ENCODE measurements around the gene TMEM108. TPM values are rescaled to one million over a fixed set of nuclear protein-coding genes. Genes with fewer than 3 reads are reported as not detected.

TMEM108 gene
- polyA plus RNA-seq, 1 donor from 2014 or later: 2.1 TPM

- Histone ChIP-seq H3K9me2 (ENCODE audit: insufficient read depth, low read length) (no peaks in the 10 kb centered on the region), H3K4me2 (ENCODE audit: low read length) (no peak overlapping the region), H3K27ac (ENCODE audit: low read length) (no peak overlapping the region), H3K9me3 (ENCODE audit: low read length) (no peaks in the 10 kb centered on the region), H3K9ac (ENCODE audit: low read length) (no peak overlapping the region), H4K20me1 (ENCODE audit: insufficient read depth) (no peaks in the 10 kb centered on the region), H2AFZ (ENCODE audit: low read depth, low read length) (no peak overlapping the region), H3K27me3 (ENCODE audit: insufficient read depth, low read depth, low read length) (no peaks in the 10 kb centered on the region), H3K36me3 (ENCODE audit: insufficient read depth, low read length) (no peaks in the 10 kb centered on the region), H3K4me3 (ENCODE audit: low read length) (no peak overlapping the region), H3F3A (ENCODE audit: insufficient read depth, low read length, poor library complexity, severe bottlenecking) (no peaks in the 10 kb centered on the region), H3K79me2 (replicated peaks; ENCODE audit: insufficient read depth, low read length) (no peaks in the 10 kb centered on the region)
- TF ChIP-seq, protein P1, sequence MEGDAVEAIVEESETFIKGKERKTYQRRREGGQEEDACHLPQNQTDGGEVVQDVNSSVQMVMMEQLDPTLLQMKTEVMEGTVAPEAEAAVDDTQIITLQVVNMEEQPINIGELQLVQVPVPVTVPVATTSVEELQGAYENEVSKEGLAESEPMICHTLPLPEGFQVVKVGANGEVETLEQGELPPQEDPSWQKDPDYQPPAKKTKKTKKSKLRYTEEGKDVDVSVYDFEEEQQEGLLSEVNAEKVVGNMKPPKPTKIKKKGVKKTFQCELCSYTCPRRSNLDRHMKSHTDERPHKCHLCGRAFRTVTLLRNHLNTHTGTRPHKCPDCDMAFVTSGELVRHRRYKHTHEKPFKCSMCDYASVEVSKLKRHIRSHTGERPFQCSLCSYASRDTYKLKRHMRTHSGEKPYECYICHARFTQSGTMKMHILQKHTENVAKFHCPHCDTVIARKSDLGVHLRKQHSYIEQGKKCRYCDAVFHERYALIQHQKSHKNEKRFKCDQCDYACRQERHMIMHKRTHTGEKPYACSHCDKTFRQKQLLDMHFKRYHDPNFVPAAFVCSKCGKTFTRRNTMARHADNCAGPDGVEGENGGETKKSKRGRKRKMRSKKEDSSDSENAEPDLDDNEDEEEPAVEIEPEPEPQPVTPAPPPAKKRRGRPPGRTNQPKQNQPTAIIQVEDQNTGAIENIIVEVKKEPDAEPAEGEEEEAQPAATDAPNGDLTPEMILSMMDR (IDR thresholded peaks at IDR 0.05; ENCODE audit: poor library complexity, severe bottlenecking): no peak
- TF ChIP-seq POLR2AphosphoS5 (IDR thresholded peaks at IDR 0.05) (no peak), EP300 (conservative IDR thresholded peaks at IDR 0.05; ENCODE audit: poor library complexity, severe bottlenecking) (no peak), SMC3 (conservative IDR thresholded peaks at IDR 0.05; ENCODE audit: poor library complexity) (no peak), TAF1 (IDR thresholded peaks at IDR 0.05; ENCODE audit: low read depth) (no peak), EZH2 (IDR thresholded peaks at IDR 0.05; ENCODE audit: borderline replicate concordance, insufficient read depth, low read length, poor library complexity, severe bottlenecking) (no peak), MXI1 (conservative IDR thresholded peaks at IDR 0.05; ENCODE audit: poor library complexity, severe bottlenecking) (no peak), RAD21 (conservative IDR thresholded peaks at IDR 0.05) (no peak), REST (IDR thresholded peaks at IDR 0.05; ENCODE audit: borderline replicate concordance) (no peak)
Observed at GRCh38 chr3:133092681-133093080, 54.5 kb downstream of the TMEM108 start.

DNA sequence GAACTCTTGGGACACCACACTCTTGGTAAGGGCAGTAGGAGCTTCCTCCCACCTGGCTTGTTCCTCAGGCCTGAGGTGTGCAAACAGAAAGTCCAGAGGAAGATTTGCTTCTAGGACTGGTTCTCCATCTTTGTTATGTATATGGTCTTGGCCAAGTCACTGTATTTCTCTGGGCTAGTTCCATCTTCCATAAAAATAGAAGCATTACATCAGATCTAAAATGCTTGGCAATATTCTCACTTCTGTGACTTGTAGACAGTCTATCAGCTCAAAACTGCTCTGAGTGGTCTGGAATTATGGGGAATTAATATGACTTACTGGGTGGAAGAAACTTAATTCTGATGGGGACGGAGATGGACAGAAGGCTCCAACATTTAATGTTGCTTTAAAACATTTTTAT is 55.2 kb downstream of the TMEM108 start:
- H3K79me2 ChIP-seq (replicated peaks; ENCODE audit: insufficient read depth, low read length): no peaks in the 10 kb centered on the region
- no peak for TF ChIP-seq SMC3 (conservative IDR thresholded peaks at IDR 0.05; ENCODE audit: poor library complexity)
- no peak for TF ChIP-seq EP300 (conservative IDR thresholded peaks at IDR 0.05; ENCODE audit: poor library complexity, severe bottlenecking)
- TF ChIP-seq, protein P1 (IDR thresholded peaks at IDR 0.05; ENCODE audit: poor library complexity, severe bottlenecking): no peak
- no peak for TF ChIP-seq REST (IDR thresholded peaks at IDR 0.05; ENCODE audit: borderline replicate concordance)
- no peak for TF ChIP-seq POLR2AphosphoS5 (IDR thresholded peaks at IDR 0.05)
- TF ChIP-seq MXI1 (conservative IDR thresholded peaks at IDR 0.05; ENCODE audit: poor library complexity, severe bottlenecking): no peak
- TF ChIP-seq EZH2 (IDR thresholded peaks at IDR 0.05; ENCODE audit: borderline replicate concordance, insufficient read depth, low read length, poor library complexity, severe bottlenecking): no peak
- no peak for TF ChIP-seq RAD21 (conservative IDR thresholded peaks at IDR 0.05)
- no peaks in the 10 kb centered on the region for H3K27me3 ChIP-seq (ENCODE audit: insufficient read depth, low read depth, low read length)
- no peaks in the 10 kb centered on the region for H4K20me1 ChIP-seq (ENCODE audit: insufficient read depth)
- no peak overlapping the region for H3K4me2 ChIP-seq (ENCODE audit: low read length)
- H3K9ac ChIP-seq (ENCODE audit: low read length): no peak overlapping the region
- no peak overlapping the region for H3K27ac ChIP-seq (ENCODE audit: low read length)
- no peaks in the 10 kb centered on the region for H3K36me3 ChIP-seq (ENCODE audit: insufficient read depth, low read length)
- H3K9me3 ChIP-seq (ENCODE audit: low read length): no peaks in the 10 kb centered on the region
- H3F3A ChIP-seq (ENCODE audit: insufficient read depth, low read length, poor library complexity, severe bottlenecking): no peaks in the 10 kb centered on the region
- H2AFZ ChIP-seq (ENCODE audit: low read depth, low read length): no peak overlapping the region
- no peaks in the 10 kb centered on the region for H3K9me2 ChIP-seq (ENCODE audit: insufficient read depth, low read length)
- H3K4me3 ChIP-seq (ENCODE audit: low read length): no peak overlapping the region

Data from neural cell (in vitro differentiated cells).